NCI-H524 (cell line): ENCODE results near the gene FHL2.

Experiments used
- DNase-seq, 2 experiments: peaks; one replicate each; lab custom pipeline; 2025; lab: John Stamatoyannopoulos, UW

The FHL2 gene

GRCh38 chr2:105378921-105379383 lies 19.9 kb downstream of the FHL2 start:
- DNase-seq: no peak

DNA sequence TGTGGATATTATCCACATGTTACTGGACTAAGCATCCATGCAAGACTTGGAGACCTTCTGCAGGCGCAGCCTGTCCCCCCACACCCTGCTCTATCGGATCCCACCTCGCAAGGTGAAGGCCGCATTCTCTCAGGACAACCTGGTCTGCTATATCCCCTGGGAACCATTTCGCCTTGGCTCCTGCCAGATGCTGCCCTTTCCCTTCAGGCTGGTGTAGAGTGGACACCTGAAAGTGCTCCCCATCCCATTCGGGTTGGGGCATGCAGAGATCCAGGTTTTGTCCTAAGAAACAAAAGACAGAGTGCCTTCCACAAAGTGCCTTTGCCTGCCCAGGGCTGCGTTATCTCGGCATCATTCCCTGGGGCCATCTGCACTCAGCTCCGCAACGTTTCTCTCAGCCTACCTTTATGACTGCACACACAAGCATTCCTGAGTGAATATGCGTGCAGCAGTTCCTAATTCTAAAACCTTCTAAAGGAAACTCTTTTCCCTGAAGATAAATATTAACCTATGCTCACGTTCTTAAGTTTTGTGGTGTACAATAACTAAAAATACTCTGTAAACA lies 20.5 kb downstream of the FHL2 start:
- no peak for DNase-seq

DNA sequence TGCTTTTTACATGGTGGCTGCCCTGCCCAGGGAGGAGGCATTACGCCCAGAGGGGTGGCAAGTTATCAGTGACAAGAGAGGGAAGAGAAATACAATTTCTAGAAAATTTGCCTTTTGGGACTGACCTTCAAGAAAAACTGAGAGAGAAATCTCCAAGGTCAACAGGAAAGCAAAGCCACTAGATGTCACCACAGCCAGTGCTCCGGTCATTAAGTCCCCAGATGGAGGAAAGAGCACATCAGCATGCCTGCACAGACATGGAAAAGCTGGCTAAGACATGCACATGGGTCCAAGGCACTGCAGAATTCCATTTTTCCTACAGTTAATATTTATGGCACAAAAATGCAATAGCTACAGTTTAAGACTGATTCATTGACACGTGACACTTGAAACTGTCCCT lies 21.0 kb downstream of the FHL2 start:
- peak in 1 of 2 experiments; percentile 8 for DNase-seq

DNA sequence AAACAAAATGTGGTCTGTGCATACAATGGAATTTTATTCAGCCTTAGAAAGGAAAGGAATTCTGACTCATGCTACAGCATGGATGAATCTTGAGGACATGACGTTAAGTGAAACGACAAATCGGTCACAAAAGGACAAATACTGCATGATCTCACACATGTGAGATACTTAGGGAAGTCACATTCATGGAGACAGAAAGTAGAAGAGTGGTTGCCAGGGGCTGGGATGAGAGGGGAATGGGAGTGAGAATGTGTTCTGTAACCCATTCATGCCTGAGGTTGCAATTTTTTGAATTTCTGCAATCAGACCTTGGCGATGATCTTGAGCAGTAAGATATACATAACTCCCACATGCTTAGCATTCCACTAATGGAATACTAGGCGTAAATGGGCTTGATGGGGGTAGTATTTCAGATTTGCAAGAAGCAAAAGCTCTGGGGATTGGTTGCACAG lies 22.0 kb downstream of the FHL2 start:
- DNase-seq: no peak

GRCh38 chr2:105376010-105376409 lies 22.8 kb downstream of the FHL2 start:
- DNase-seq: no peak

GRCh38 chr2:105375001-105375561 lies 23.8 kb downstream of the FHL2 start:
- no peak for DNase-seq

DNA sequence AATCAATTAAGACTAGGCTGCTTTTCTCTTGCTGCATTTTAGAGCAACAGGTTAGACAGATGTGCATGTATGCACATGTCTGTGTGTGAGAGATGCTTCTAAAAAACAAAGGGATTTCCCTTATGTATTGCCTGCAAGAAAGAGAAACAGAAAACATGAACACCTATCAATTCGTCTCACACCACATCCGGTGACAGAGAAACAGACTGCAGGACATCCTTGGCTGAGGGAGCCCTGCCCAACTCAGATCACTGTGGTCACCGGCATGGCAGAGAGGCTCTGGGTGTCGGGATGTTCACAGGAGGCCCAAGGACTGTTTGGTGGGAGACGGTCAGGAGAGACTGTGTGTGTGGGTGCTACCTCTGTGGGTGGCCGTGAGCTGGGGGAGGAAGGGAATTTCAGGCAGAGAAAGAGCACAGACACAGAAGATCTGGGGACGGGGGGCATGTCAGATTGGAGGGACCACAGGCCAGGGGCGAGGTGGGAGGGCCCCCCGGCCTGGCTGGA lies 24.9 kb downstream of the FHL2 start:
- DNase-seq: no peak

DNA sequence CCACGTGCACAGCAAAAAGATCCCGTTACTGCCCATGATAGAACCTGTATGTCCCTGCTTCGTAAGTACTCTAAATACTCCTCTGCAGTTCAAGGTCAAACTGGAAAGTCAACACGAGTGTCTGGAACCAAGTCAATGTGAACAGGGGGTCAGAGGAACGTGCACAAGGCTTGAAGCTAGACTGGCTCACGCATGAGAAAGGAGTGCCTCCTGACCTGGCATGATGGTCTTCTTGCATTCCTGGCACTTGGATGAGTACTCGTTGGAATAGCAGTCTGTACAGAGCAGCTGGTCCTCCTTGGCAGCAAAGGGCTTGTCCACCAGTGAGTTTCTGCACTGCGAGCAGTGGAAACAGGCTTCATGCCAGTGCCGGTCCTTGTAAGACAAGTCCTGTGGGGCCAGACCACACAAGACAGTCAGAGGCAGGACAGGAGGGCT lies 25.5 kb downstream of the FHL2 start:
- DNase-seq: no peak

DNA sequence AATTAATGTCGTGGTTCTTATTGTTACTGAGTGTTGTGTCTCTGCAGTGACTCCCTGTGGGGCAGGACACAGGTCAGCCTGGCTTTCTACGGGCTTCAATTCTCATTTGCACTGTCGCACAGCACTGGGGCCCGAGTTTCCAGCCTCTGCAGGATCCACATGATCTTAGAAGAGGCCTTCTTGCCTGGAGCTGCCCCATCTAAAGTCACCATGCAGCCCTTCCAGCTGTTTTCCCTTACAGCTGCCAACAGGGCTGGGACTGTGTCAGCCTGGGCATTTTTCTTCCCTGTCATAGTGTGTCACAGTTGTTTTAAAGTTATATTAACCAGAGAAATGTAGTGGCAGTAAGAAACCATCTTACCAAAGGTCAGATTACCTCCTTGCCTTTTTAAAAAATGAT lies 27.0 kb downstream of the FHL2 start:
- no peak for DNase-seq

- DNase-seq: no peak
Measured at GRCh38 chr2:105371156-105371555, 27.7 kb downstream of the FHL2 start.

GRCh38 chr2:105369777-105370690 lies 28.8 kb downstream of the FHL2 start:
- DNase-seq: peak; percentile 39 to 67

GRCh38 chr2:105368759-105369408 lies 30.0 kb downstream of the FHL2 start:
- DNase-seq: no peak

DNA sequence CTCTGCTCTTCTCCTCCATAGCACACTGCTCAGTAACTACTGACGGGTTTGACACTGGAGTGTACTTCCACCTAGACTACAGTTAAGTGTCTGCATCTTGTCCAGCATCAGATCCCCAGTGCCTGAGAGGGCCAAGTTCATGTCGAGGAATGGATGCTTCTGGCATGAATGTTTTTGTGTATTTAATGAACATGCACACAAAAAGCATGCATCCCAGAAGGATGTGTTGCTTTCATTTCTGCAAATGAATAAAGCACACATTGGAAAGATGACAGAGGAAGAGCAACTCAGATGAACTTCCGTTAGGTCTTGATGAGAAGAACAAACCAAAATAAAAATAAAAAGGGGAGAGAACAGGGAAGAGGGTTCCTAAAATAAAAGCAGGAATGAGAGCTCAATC lies 33.6 kb downstream of the FHL2 start:
- DNase-seq: no peak

DNA sequence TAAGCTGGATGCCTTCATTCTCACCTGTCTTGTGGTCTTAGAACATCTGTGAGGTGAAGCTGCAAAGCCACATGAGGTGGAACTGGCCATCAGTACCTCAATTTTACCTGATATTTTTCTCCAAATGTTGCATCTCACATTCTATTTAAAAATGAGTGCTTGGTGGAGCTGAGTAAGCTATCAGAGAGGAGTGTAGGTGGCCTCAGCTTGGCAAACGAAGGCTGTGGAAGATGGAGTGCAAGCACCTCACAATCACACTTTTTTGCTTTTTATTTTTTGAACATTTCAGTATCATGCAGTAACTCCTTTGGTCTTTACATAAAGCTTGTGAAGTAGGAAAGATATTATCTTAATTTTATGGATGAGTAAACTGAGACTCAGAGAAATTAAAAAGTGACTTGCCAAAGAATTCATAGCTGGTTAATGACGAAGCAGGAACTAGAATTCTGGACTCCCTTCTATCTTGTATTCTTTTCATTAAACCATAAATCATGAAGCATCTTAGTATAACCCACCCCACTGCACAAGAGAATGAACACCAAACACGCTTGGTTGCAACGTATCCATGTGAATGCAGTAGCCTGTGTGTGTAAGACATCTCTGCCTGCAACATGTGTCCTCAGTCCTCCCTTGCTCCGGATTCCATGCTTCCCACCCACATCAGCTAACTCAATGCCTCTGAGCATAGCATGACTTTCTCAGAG lies 34.3 kb downstream of the FHL2 start:
- no peak for DNase-seq

DNA sequence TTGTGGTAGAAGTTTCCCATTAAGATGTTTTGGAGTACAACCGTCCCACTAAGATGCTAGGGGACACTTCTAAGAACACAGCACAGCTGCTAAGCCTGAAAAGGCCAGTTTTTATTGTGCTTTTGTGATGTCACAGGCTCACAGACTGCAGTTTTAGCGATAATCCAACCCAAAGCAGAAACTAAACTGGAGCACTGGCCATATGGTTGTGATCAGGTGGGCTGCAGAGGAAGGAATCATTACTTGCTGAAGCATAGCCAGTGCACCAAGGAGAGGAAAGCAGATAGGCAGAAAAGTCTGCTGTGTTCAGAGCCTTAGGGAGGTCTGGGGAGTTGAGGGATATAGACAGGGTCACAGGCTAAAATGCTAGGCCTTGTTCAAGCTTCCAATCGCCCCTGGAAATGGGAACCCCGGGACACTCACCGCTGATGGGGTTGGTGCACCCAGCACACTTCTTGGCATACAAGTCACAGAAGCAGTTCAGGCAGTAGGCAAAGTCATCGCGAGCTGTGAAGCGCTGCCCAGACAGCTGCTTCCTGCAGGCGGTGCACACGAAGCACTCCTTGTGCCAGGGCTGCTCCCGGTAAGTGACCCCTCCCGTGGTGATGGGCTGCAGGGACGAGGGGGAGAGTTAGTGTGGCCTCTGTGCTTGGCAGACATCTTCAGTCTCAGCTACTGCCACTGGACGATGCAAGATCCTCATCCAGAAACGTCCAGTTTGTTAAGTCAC lies 35.8 kb downstream of the FHL2 start:
- DNase-seq: no peak

GRCh38 chr2:105361102-105361889 lies 37.6 kb downstream of the FHL2 start:
- no peak for DNase-seq

DNA sequence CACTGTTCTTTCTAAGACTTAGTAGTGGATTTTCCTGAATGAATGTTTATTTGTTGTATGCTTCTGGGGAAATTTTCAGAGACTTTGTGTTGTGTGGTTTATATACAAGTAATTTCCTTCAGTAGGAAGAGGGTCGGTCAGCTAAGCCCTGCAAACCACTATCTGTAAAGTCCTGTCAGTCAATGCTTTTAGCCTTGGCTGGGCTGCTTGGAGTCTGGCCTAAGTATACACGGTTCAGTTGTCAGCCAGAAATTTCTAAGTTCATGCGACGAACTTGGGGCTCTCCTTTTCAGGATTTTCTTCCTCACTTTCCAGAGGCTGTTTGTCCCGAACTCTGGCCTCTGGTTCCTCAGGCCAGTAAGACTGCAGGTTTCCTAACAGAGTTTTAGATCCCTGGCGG lies 40.3 kb downstream of the FHL2 start:
- no peak for DNase-seq

- DNase-seq: no peak
Measured at GRCh38 chr2:105357122-105357521, 41.7 kb downstream of the FHL2 start.

DNA sequence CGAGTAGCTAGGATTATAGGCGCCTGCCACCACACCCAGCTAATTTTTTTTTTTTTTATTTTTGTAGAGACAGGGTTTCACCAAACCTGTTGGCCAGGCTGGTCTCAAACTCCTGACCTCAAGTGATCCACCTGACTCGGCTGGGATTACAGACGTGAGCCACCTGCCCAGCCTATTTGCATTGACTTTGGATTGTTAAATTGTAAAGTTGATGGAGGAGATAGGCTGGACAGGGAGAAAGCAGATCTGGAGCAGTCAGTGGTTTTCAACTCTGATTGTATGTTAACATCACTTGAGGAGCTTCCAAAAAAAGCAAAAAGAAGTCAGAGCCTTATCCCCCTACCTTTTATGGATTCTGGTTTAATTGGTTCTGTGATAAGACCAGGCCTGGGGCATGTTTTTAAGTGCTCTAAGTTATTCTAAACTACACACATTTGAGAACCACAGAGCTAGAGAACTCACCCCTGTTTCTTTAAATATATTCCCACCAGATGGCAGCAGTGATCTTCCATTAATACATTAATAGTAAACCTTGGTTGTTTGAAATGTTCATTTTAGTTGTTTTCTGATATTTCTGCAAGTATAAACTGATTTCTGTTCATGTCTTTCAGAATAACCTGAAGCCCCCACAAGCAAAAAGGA lies 54.0 kb downstream of the FHL2 start:
- DNase-seq: peak in 1 of 2 experiments; percentile 34

DNA sequence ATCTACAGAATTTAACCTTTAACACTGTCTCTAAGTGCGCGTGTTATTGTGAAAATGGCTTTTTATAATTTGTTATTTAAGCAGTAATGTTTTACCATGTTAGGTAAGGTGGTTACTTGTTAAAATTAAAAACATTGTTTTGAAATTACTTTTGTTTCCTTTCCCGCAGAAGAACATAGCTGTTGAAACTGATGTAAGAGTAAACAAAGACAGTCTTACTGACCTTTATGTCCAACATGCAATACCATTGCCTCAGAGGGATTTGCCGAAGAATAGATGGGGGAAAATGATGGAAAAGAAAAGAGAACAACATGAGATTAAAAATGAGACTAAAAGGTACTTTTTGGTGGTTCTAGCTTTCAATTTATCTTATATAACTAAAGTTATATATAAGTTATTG lies 59.4 kb downstream of the FHL2 start:
- no peak for DNase-seq
